HL-60 (cell line): Measurements from ENCODE around the gene TMEM117.

Experiments used
- DNase-seq, 2 experiments: peaks; one replicate each; pipeline ENCODE4 v3.0.0-alpha.2; 2010 to 2020; ENCODE audit warnings: low read depth in 1 of 2, low spot score in 1 of 2
- H3K27ac ChIP-seq: fragments of 250-450 bp; sonication (Bioruptor Pico); replicated peaks from 2 replicates; pipeline ENCODE4 v1.5.1; 2020; ENCODE audit warnings: mild to moderate bottlenecking, moderate library complexity
- H3K27me3 ChIP-seq: fragments of 250-450 bp; sonication (Bioruptor Pico); 2 replicates; pipeline ENCODE4 v1.5.1; 2021; ENCODE audit warnings: mild to moderate bottlenecking, moderate library complexity; ENCODE audit not compliant: insufficient read depth, poor library complexity, severe bottlenecking
- H3K4me3 ChIP-seq: replicated peaks from 2 replicates; pipeline ENCODE4 v1.5.1; 2011; ENCODE audit warnings: mild to moderate bottlenecking, control low read depth, low read length; ENCODE audit not compliant: insufficient read depth
- CTCF ChIP-seq: IDR thresholded peaks from one replicate; pipeline ENCODE4 v1.5.1; 2011; ENCODE audit warnings: low read length, control low read depth, inconsistent platforms; ENCODE audit not compliant: insufficient read depth
- GABPA ChIP-seq: IDR thresholded peaks from 2 replicates; pipeline ENCODE4 v1.6.1; 2012; ENCODE audit warnings: low read depth
- POLR2AphosphoS5 ChIP-seq: IDR thresholded peaks from 2 replicates; pipeline ENCODE4 v1.6.1; 2012; ENCODE audit warnings: low read depth
- REST ChIP-seq: IDR thresholded peaks from 2 replicates; pipeline ENCODE4 v1.6.1; 2012; ENCODE audit warnings: low read depth; ENCODE audit not compliant: insufficient replicate concordance
- SPI1 ChIP-seq: IDR thresholded peaks from 2 replicates; pipeline ENCODE4 v1.6.1; 2012; ENCODE audit warnings: low read depth, mild to moderate bottlenecking, borderline replicate concordance

Gene TMEM117

GRCh38 chr12:44088647-44089046 is 252.8 kb downstream of the TMEM117 start:
- no peak overlapping the region for H3K4me3 ChIP-seq
- H3K27ac ChIP-seq, result no peak overlapping the region
- no peak for TF ChIP-seq SPI1
- TF ChIP-seq CTCF, result no peak
- no peak for TF ChIP-seq POLR2AphosphoS5
- no peak for TF ChIP-seq REST
- TF ChIP-seq GABPA, result no peak
- H3K27me3 ChIP-seq, result no peaks in the 10 kb centered on the region
- DNase-seq, result no peak

GRCh38 chr12:44091948-44092606 is 256.2 kb downstream of the TMEM117 start:
- H3K27ac ChIP-seq, result no peak overlapping the region
- H3K4me3 ChIP-seq, result no peak overlapping the region
- no peaks in the 10 kb centered on the region for H3K27me3 ChIP-seq
- DNase-seq, result no peak
- TF ChIP-seq SPI1 (no peak), GABPA (no peak), CTCF (no peak), POLR2AphosphoS5 (no peak)

- no peaks in the 10 kb centered on the region for H3K27me3 ChIP-seq
- TF ChIP-seq CTCF (no peak), POLR2AphosphoS5 (no peak), SPI1 (no peak), REST (no peak), GABPA (no peak)
- DNase-seq, result no peak
- no peak overlapping the region for H3K27ac ChIP-seq
- H3K4me3 ChIP-seq, result no peak overlapping the region
Measured at GRCh38 chr12:44098786-44099185, 262.9 kb downstream of the TMEM117 start.

GRCh38 chr12:44099486-44099885 is 263.6 kb downstream of the TMEM117 start:
- no peak overlapping the region for H3K27ac ChIP-seq
- no peak for DNase-seq
- no peak overlapping the region for H3K4me3 ChIP-seq
- TF ChIP-seq REST (no peak), CTCF (no peak), GABPA (no peak), POLR2AphosphoS5 (no peak), SPI1 (no peak)
- no peaks in the 10 kb centered on the region for H3K27me3 ChIP-seq
